Adrenal gland (tissue), 12 donors: ENCODE measurements around the gene LAMA4. TPM values are rescaled to one million over a fixed set of nuclear protein-coding genes. Genes with fewer than 3 reads are reported as not detected.
A peak's percentile ranks its signal among the peaks of the same experiment; 100 is the strongest.

Experiments used
- DNase-seq, 7 donors: peaks; one replicate each; pipeline ENCODE4 v3.0.0-alpha.2; 2019 to 2020
- H3K27ac ChIP-seq, 5 donors: fragments of 200-600 bp; sonication (generic) in 4 of 5; 1 replicate in 3 of 5; 2 replicates in 2 of 5; pipeline versions ENCODE4 v1.5.1 to v1.8.0; 2016 to 2020; ENCODE audit warnings: mild to moderate bottlenecking in 1 of 5
- H3K27me3 ChIP-seq: fragments of 200-600 bp; 2 replicates; pipeline ENCODE4 v1.8.0; 2021
- H3K36me3 ChIP-seq, 2 donors: fragments of 200-600 bp; replicated peaks in 1 of 2; 1 replicate in 1 of 2; 2 replicates in 1 of 2; pipeline versions ENCODE4 v1.5.1 to v1.8.0; 2018 to 2022
- H3K4me1 ChIP-seq, 2 donors: fragments of 200-600 bp; replicated peaks in 1 of 2; 1 replicate in 1 of 2; 2 replicates in 1 of 2; pipeline versions ENCODE4 v1.5.1 to v1.8.0; 2018 to 2021
- H3K4me3 ChIP-seq, 4 donors: fragments of 200-600 bp; sonication (generic) in 3 of 4; one replicate each; pipeline ENCODE4 v1.5.1; 2016 to 2018
- H3K9me3 ChIP-seq, 3 donors: fragments of 200-600 bp; sonication (generic) in 1 of 3; replicated peaks in 1 of 3; 1 replicate in 2 of 3; 2 replicates in 1 of 3; pipeline versions ENCODE4 v1.5.1 to v1.8.0; 2016 to 2021
- CTCF ChIP-seq, 6 experiments: fragments of 450-650 bp in 4 of 6; fragments of 200-600 bp in 2 of 6; sonication (generic) in 1 of 6; IDR thresholded peaks; 1 replicate in 5 of 6; 2 replicates in 1 of 6; pipeline versions ENCODE4 v1.5.1 to v1.8.0; 2016 to 2021; ENCODE audit warnings: antibody characterized with exemption in 6 of 6, mild to moderate bottlenecking in 2 of 6, moderate library complexity in 1 of 6
- POLR2A ChIP-seq, 2 donors: fragments of 450-650 bp; IDR thresholded peaks; one replicate each; pipeline ENCODE4 v1.6.1; 2017; ENCODE audit warnings: antibody characterized with exemption in 2 of 2, mild to moderate bottlenecking in 2 of 2, moderate library complexity in 1 of 2
- WGBS, 4 donors: extraction: QIAGEN DNeasy Blood & Tissue Kit in 2 of 4; methylation state at CpG; one replicate each; pipeline versions ENCODE4 v1.1.5 to v1.1.7; 2013 to 2017; 5-methylcytosine and 5-hydroxymethylcytosine counted together
- intact Hi-C, 2 donors: fragments of 100-400 bp; cut with DNase I; formaldehyde crosslinking; loops; one replicate each; pipeline versions ENCODE4 v1.14.1 to v1.15.0; 2022 to 2023
- polyA plus RNA-seq, 3 donors: library from polyadenylated mRNA; stranded (reverse); fragments of 200-250 nt in 2 of 3; fragments of 350-450 nt in 1 of 3; fragmentation: Illumina TruSeq in 1 of 3; extraction: RNeasy Lipid Tissue Mini Kit (QIAGEN cat#74804) in 1 of 3; gene quantifications; one replicate each; pipeline ENCODE4 v1.2.3, GENCODE V29; 2013 to 2014
- total RNA-seq, 9 donors: library from RNA; depleted of rRNA in 4 of 9; stranded (reverse); fragments of >200 nt in 4 of 9; fragments of 120-200 nt in 1 of 9; fragmentation: NEBNext Ultra II Directional in 1 of 9; extraction: Animal tissue kit (Norgen Biotek cat#: 25700) in 1 of 9; gene quantifications; one replicate each; pipeline versions ENCODE4 v1.1.0 to v1.2.4, GENCODE V29; 2013 to 2023
- donor health status: healthy with polysubstance abuse.
- donor health status: Bipolar disorder and iron deficiency.
- donor health status: DM: yes; HTN: yes; CAD: no.
- donor health status: DM: no; HTN: no; CAD: no.
- donor health status: DM: no; HTN: no; CAD: no.
- donor health status: DM: yes; HTN: yes; CAD: no.

Gene LAMA4
- total and polyA plus RNA-seq, 12 donors: 7.5 to 102 (median 23.3) TPM

GRCh38 chr6:112154711-112155110 lies 99.7 kb downstream of the LAMA4 start:
- no peaks in the 10 kb centered on the region for H3K36me3 ChIP-seq
- no peaks in the 10 kb centered on the region for H3K27me3 ChIP-seq
- H3K4me3 ChIP-seq: no peak overlapping the region
- H3K9me3 ChIP-seq: no peaks in the 10 kb centered on the region
- DNase-seq: no peak
- intact Hi-C loops: no loop called here
- WGBS, 4 donors: 73 to 86% (median 80%) methylated on average over 2 of the region's 2 CpGs
- H3K27ac ChIP-seq: no peak overlapping the region
- H3K4me1 ChIP-seq: no peaks in the 10 kb centered on the region
- TF ChIP-seq POLR2A (IDR thresholded peaks at IDR 0.05): no peak
- TF ChIP-seq CTCF (IDR thresholded peaks at IDR 0.05): no peak

GRCh38 chr6:112153926-112154607 lies 100.3 kb downstream of the LAMA4 start:
- TF ChIP-seq POLR2A (IDR thresholded peaks at IDR 0.05) (no peak), CTCF (IDR thresholded peaks at IDR 0.05) (no peak)
- Histone ChIP-seq H3K27ac (no peak overlapping the region), H3K27me3 (no peaks in the 10 kb centered on the region), H3K9me3 (no peaks in the 10 kb centered on the region), H3K36me3 (no peaks in the 10 kb centered on the region), H3K4me3 (no peak overlapping the region), H3K4me1 (no peaks in the 10 kb centered on the region)
- 40 to 59% (median 46%) methylated on average over 5 of the region's 5 CpGs for WGBS, 4 donors
- intact Hi-C loops: no loop called here
- DNase-seq: no peak

- no peak overlapping the region for H3K4me3 ChIP-seq
- peak overlapping the region in 1 of 5 donors; percentile 44 for H3K27ac ChIP-seq
- no peak for DNase-seq
- TF ChIP-seq CTCF (IDR thresholded peaks at IDR 0.05) (no peak), POLR2A (IDR thresholded peaks at IDR 0.05) (no peak)
- 55 to 70% (median 65%) methylated on average over 5 of the region's 5 CpGs for WGBS, 4 donors
- no peaks in the 10 kb centered on the region for H3K36me3 ChIP-seq
- H3K27me3 ChIP-seq: no peaks in the 10 kb centered on the region
- H3K4me1 ChIP-seq: no peaks in the 10 kb centered on the region
- intact Hi-C loops: no loop called here
- no peaks in the 10 kb centered on the region for H3K9me3 ChIP-seq
Measured at GRCh38 chr6:112150363-112150762, 104.0 kb downstream of the LAMA4 start.

GRCh38 chr6:112149719-112150263 lies 104.6 kb downstream of the LAMA4 start:
- WGBS, 4 donors: 65 to 81% (median 74%) methylated on average over 4 of the region's 4 CpGs
- no peak for TF ChIP-seq CTCF (IDR thresholded peaks at IDR 0.05)
- TF ChIP-seq POLR2A (IDR thresholded peaks at IDR 0.05): no peak
- Histone ChIP-seq H3K4me1 (no peaks in the 10 kb centered on the region), H3K4me3 (no peak overlapping the region), H3K27me3 (no peaks in the 10 kb centered on the region), H3K9me3 (no peaks in the 10 kb centered on the region), H3K36me3 (no peaks in the 10 kb centered on the region), H3K27ac (peak overlapping the region in 1 of 5 donors; percentile 38)
- intact Hi-C loops: no loop called here
- DNase-seq: no peak
